Ramos (cell line): ENCODE data around the gene SNW1.
"Not testable (repeated sequence)": the region's sequence is repeated elsewhere in the genome, so short reads cannot be mapped to it uniquely, and the experiment has no call there.

Experiments
- in situ Hi-C: fragments of 300-500 bp; cut with MboI; formaldehyde crosslinking; loops from one replicate; pipeline ENCODE4 v1.14.3; 2022; ENCODE audit warnings: low sequenced_read_pairs; ENCODE audit not compliant: unreplicated experiment

SNW1 gene

DNA sequence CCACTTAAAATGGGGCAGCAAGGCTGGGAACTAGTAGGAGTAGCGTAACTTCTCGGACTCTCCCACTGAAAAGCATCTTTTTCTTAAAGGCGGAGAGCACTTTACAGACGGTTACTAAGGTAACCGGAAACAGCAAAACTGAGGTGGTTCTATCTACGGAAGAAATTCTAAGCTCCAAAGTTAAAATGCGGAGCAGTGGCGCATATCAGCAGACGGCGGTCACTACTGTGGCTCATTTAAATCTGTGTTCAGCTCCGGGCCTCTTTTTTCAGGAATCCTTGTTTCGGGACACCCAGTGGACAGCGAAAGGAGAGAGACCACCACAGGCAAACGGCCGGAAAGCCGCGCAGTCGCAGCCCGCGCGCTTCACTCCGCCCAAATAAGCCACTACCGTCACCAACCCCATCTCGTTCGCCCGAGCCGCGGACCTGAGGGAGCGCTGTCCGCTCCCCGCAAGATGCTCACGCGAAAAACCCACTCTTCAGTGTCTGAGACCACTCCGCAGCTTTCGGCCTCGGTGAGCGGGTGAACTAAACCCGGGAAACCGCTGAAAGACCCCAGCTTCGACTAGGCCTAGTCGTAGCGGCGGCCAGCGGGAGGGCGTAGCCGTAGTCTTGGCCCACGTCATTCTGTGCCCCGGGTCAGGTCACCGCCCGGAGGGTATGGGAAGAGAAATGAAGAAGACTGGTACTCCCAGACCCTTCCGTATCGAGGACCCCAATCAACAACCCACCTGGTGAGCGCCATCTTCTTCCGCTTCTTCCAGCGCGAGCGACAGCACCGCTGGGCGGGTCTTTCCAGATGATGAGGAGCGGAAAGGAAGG, at the start of gene SNW1:
SNW1 (minus strand) TSS at position 776 of the 824 bp plus-strand sequence; CDS start at position 747, 29 bp downstream.
- in situ Hi-C loops = no loop called here

GRCh38 chr14:77809011-77809410, 48.1 kb upstream of the SNW1 start:
- in situ Hi-C loops = no loop called here

GRCh38 chr14:77808250-77808649, 47.3 kb upstream of the SNW1 start:
- in situ Hi-C loops = no loop called here

- in situ Hi-C loops = no loop called here
Measured at GRCh38 chr14:77805706-77806105, 44.8 kb upstream of the SNW1 start.

DNA sequence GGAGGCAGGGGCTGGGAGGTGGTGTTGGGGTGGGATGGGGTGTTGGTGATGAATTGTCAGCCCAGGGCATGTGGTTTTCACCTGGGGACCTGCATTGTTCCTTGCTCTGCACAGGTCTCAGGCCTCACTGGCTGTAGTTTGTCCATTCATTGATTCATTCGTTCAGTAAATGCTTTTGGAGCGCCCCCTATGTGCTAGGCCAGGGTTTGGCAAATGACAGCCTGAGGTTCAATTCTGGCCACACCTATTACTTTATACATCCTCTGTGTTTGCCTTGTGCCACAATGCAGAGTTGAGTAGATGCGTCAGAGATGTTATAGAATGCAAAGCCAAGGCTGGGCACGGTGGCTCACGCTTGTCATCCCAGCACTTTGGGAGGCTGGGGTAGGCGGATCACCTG, 43.6 kb upstream of the SNW1 start:
- in situ Hi-C loops = no loop called here

GRCh38 chr14:77800814-77801213, 39.9 kb upstream of the SNW1 start:
- in situ Hi-C loops = no loop called here

DNA sequence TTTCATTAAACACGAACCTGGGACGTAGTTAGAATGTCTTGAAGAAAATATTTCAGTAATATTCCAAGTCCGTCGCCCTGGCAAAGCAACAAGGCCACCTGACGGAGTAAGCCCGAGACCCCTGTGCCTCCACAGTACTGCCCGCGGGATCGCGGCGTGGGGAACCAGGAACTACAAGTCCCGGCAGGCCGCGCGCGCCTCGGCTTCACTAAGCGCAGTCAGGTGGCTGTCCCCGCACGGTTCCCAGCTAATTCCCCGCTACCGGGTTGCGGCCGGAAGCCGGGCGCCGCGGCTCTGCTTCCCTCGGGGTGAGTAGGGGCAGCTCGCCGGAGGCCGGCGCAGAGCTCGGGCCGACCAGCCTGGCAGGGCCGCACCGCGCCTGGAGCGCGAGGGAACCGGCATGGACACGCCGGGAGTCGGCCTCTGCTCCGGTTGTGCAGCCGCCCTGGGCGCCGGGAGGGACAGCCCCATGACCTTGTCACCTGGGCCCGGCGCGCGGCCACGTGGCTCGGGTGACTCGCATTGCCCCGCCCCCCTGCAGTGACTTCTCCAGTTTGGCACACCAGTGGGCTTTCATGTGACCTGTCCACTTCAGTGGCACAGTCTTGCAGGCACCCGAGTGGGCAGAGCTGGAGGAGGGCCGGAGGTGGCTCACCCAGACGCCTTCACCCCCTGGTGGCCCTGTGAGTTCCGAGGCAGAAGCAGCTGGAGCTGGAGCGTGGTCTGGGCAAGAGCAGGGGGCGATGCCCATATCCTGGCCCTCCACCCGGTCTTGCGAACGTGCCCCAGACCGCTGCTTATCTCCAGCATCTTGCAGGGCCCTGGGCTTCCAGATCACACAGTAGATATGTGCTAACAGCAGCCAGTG, 39.1 kb upstream of the SNW1 start, which contains the start of gene ADCK1:
ADCK1 (plus strand) TSS at position 247 of the 868 bp plus-strand sequence. CDS start 18,870 bp downstream, outside the sequence.
- in situ Hi-C loops = no loop called here

DNA sequence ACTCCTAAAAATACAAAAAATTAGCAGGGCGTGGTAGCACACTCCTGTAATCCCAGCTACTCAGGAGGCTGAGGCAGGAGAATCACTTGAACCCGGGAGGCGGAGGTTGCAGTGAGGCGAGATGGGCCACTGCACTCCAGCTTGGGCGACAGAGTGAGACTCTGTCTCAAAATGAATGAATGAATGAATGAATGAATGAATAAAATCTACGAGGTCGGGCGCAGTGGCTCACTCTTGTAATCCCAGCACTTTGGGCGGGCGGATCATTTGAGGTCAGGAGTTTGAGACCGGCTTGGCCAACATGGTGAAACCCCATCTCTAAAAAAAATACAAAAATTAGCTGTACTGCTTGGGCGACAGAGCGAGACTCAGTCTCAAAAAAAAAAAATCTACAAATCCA, 38.5 kb upstream of the SNW1 start:
- in situ Hi-C loops = not testable (repeated sequence)

GRCh38 chr14:77794357-77794756, 33.4 kb upstream of the SNW1 start:
- in situ Hi-C loops = no loop called here

DNA sequence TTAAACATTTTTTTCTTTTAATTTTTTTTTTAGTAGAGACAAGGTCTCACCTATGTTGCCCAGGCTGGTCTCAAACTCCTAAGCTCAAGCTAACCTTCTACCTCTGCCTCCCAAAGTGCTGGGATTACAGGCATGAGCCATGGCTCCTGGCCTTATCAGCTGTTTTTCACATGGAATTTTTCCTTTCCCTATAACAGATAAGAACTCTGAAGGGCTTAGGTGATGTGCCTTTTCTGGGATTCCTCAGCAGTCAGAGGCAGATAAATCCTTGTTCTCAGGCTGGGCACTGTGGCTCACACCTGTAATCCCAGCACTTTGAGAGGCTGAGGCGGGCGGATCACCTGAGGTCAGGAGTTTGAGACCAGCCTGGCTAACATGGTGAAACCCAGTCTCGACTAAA, 32.3 kb upstream of the SNW1 start:
- in situ Hi-C loops = not testable (repeated sequence)

DNA sequence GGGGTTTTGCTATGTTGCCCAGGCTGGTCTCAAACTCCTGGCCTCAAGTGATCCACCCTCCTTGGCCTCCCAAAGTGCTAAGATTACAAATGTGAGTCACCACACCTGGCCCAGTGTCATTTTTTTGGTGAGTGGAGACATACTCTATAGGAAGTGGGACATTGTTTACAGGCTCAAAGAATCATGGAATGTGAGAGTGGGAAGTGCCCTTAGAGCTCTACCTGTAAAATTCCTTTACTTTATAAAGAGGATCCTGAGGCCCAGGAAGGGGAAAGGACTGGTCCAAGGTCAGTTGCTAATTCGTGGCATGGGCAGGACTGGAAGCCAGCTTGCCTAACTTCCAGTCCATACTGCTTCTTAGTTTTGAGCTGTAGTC, 30.3 kb upstream of the SNW1 start:
- in situ Hi-C loops = no loop called here

DNA sequence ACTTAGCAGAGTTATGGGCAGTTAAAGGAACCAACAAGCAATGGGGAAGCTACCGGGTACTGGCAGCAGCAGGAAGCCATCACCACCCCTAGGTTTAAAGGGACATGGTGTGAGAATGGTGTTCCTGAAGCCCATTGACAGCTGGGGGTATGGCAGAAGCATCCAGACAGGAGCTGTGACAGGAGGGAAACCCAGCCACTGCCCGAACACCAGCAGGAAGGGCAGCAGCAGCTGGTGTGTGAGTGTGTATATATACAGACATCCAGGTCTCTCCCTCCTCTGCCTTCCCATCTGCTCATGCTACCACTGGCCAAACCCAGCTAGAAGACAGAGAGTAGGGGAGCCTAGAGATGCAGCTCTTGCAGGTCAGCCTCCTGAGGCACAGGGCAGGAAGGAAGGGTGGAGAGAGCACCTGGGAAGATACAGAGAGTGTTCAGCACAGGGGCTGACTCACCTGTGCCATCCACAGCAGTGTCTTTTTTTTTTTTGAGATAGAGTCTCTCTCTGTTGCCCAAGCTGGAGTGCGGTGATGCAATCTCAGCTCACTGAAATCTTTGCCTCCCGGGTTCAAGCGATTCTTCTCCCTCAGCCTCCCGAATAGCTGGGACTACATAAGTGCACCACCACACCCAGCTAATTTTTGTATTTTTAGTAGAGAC, 29.7 kb upstream of the SNW1 start:
- in situ Hi-C loops = no loop called here

GRCh38 chr14:77786148-77786547, 25.2 kb upstream of the SNW1 start:
- in situ Hi-C loops = no loop called here

GRCh38 chr14:77782202-77782601, 21.2 kb upstream of the SNW1 start:
- in situ Hi-C loops = no loop called here

- in situ Hi-C loops = not testable (repeated sequence)
Measured at GRCh38 chr14:77773966-77774365, 13.0 kb upstream of the SNW1 start.

DNA sequence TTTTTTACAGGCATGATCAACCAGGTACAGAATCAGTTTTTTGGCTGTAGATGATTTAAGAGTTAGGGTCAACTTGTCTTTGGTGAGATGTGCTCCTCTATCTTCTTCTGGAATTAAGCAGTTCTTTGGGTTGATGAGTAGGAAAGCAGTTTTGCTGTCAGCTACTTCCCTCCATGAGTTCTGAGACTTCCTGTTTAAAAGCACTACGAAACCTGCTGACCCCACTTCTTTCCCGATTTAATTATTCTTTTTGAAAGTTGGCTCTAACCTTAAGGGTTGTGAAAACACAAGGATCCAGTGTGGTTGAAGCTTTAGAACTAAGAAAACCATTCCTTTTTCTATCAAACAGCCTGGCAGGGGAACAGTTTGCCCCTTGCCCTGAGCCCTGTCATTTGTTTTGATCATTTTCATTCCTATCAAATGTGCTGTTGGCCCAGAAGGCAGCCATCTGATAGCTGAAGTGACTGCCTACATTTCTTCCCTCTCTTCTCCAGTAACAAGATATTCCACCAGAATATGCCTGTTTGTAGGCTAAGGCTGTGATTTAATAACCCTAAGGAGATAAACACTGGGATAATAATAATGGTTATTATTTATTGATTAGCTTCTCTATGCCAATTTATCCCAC, 7.6 kb upstream of the SNW1 start:
- in situ Hi-C loops = not testable (repeated sequence)

- in situ Hi-C loops = no loop called here
Measured at GRCh38 chr14:77763978-77764377, 3.0 kb upstream of the SNW1 start.

DNA sequence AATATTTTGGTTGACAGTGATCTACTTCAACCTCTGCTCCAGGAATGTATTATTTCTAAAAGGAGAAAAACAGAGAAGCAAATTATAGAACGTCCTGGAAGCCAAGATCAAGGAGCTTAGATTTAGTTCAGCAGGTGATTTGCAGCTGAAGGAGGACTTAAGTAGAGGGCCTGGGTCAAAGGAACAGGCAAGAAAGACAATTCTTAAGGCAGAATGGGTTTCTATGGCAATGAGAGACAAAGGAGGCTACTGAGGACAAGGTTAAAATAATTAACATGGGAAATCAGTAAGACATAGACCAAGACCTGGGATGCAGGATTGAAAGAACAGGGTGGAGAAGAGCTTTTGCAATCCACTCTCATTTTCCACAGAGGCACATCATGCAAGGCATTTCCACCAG, 2.4 kb upstream of the SNW1 start:
- in situ Hi-C loops = no loop called here

DNA sequence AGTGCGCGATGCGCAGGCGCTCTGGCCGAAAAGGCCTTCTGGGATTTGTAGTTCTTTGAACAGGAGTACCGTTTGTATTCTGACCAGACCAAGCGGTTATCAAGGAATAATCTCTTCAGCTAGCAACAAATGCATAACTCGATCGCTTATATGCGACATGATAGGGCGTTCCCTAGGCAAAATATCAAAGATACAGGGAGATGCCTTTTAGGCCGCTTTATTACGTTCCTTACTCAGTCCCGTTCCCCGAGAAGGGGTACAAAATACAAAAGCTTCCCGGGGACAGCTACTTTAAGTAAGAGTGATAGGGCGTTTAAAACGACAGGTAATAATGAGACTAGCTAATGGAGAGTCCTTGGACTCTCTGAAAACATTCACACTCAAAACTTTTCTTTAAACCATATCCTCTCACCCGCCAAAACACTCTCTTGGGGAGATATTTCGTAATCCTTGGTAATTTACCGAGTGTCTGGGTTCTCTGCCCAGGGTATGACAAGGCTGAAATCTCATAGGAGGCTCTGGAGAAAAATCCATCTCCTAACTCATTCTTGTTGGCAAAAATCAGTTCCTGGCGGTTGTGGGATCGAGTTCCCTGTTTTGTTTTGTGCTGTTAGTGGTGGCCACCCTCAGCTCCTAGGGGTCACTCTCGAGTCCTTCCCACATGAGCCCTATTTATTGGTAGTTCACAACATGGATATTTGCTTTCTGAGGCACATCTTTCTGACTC, 412 bp upstream of the SNW1 start:
- in situ Hi-C loops = no loop called here
